HG02588 (cell line): Measurements from ENCODE around the gene PCSK6.

Experiments
- ATAC-seq: cut with Tn5 transposase; IDR thresholded peaks from one replicate; pipeline ENCODE4 v1.9.1; 2021; ENCODE audit warnings: mild to moderate bottlenecking, moderate library complexity; ENCODE audit not compliant: unreplicated experiment

The PCSK6 gene

DNA sequence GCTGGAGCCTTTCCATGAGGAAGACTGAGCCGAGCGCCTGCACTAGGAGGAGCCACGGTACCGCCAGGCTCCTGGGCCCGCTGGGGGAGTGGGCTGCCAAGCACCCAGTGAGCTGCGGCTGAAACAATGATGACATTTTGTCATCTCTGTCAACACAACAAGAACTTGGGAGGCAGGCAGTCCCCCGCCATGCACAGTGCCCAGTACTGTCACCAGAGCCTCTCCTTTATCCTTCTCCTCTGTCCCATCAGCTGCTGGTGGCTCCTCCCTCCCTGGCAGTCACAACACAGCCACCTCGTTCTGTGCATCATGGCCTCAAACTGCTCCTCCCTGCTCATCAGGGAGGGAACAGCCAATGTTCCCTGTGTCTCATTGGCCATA lies 34.0 kb upstream of the PCSK6 start:
- no peak for ATAC-seq

DNA sequence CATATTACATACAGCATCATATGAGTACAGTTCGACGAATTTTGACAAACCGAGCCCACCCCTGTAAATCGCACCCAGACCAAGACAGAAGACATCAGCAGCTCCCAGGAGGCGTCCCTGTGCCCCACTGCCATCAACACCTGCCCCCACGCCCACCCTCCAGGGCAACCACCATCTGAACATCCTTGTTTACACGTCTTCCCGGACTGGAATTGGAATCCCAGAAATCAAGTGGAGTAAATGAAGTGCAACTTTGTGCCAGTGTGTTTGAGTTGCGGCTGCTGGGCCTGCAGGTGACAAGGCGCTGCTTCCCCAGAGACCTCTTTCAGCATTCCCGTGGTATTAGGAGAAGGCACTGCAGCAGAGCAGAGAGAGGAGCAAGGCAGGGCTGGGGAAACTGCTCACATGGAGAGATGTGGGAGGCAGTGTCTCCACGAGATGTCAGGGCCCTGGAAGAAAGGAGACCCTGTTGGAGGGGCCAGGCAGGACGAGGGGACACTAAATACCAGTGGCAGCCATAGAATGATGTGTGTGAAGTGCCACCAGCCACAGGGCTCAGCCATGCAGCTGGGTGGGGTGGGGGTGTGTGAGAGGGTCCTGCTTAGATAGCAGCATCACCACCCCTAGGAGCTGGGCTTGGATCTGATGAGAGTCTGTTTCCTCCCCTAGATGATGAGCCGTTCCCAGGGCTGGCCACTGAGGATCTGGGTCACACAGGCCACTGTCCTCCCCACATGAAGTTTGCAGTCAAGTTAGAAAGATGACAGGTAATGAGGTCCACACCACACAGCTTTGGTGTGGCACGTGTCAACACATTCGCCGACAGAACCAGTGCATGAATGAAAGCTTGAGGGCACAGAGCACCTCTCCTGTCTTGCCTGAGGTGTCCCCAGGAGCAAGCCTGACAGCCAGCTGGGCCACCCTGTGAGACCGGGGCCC lies 33.4 kb upstream of the PCSK6 start:
- no peak for ATAC-seq

DNA sequence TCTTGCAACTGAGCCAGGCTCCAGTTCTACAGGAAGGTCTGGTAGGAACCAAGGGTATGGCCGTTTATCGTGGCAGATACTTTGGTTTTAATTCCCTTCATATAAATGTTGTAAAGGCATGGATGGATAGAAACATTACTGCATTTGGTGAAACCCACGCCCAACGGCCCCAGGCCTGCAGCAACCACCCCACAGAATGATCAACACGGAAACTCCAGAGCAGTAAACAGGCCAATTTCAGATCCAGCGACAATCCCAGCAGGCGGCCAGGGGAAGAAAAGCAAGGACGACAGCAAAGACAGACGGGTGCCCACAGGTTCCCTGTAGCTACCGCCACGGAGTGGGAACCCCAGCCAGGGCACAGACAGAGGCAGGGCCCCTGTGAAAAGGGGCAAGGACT lies 32.6 kb upstream of the PCSK6 start:
- ATAC-seq = no peak

DNA sequence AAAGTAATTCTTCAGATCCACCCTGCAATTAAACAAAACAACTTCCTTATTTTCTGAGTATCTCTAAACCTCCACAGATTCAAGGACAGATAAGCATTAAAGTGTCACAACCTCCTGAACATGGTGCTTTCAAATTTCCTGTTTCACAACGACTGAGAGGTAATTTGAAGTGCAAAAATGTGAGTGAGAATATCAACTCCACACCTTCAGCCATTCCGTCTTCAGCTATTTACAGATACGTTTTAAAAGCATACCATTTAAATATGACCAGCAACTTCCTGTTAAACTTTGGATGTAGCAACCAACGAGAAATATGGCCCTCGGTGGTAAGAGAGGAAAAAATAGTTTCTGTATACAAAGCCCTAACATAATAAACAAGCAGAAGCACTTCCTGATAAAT lies 32.1 kb upstream of the PCSK6 start:
- ATAC-seq = no peak

DNA sequence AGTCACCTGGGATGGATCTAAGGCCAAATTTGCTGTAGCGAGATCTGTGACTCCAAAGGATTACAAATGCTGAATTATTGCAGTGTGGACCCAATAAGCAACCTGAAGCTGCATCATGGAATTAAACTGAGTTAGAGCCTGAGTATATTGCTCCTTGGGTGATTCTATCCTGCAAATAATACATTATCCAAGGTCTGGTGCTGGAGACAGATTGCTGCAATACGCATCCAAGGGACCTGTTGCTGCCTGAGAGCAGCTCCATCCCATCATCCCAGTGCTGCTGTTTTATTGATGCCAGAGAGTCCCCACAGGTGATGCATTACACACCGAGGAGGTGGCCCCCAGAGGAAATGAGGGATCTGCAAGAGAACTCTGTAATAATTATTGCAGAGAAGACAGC lies 31.6 kb upstream of the PCSK6 start:
- no peak for ATAC-seq

DNA sequence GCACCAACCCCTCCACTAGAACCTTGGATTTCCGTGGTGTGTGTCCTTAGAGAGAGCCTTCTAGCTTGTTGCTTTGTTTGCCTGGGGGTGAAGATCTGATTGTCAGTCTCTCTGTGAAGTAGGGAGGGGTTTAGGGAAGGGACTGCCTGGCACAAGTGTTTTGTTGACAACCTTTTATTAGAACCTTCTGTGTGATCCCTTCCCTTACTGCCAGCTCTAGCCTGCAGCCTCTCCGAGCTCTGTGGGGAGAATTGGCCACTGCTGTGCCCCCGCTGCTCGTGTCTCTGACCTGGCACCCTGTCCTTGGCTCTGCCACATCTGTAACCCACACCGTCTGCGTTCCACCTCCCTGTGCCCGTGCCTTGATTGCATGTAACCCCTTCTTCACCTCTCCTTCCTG lies 30.9 kb upstream of the PCSK6 start:
- no peak for ATAC-seq

DNA sequence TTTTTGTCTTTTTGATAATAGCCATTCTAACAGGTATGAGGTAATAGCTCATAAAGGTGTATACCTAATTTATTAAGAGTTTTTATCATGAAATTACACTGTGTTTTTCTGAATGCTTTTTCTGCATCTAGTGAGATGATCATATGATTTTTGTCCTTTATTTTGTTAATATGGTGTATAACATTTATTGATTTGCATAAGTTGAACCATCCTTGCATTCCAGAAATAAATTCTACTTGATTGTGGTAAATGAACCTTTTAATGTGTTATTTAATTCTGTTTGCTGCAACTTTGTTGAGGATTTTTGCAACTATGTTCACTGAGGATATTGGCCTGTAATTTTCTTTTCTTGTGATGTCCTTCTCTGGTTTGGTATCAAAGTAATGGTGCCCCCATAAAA lies 28.0 kb upstream of the PCSK6 start:
- ATAC-seq = no peak

DNA sequence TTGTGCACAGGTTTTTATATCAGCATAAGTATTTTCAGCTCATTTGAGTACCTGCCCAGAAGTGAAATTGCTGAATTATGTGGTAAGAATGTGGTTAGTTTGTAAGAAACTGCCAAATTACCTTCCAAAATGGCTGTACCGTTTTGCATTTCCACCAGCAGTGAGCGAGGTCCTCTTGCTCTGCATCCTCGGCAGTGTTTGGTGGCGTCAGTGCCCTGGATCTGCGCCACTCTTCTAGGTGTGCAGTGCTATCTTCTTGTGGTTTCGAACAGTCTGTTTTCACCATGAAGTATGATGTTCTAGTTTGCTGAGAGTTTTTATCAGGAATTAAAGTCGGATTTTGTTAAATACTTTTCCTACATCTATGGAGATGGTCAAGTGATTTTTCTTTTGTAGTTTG lies 24.8 kb upstream of the PCSK6 start:
- no peak for ATAC-seq

DNA sequence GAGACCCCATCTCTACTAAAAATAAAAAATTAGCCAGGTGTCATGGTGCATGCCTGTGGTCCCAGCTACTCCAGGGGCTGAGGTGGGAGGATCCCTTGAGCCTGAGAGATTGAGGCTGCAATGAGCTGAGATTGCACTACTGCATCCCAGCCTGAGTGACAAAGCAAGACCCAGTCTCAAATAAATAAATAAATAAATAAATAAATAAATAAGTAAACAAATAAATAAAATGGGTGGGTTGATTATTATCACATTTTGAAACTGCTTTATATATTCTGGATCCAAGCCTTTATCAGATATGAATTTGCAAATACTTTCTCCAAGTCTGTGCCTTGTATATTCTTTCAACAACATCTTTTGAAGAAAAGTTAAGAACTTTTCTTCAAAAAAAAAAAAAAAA lies 22.2 kb upstream of the PCSK6 start:
- ATAC-seq = no peak

DNA sequence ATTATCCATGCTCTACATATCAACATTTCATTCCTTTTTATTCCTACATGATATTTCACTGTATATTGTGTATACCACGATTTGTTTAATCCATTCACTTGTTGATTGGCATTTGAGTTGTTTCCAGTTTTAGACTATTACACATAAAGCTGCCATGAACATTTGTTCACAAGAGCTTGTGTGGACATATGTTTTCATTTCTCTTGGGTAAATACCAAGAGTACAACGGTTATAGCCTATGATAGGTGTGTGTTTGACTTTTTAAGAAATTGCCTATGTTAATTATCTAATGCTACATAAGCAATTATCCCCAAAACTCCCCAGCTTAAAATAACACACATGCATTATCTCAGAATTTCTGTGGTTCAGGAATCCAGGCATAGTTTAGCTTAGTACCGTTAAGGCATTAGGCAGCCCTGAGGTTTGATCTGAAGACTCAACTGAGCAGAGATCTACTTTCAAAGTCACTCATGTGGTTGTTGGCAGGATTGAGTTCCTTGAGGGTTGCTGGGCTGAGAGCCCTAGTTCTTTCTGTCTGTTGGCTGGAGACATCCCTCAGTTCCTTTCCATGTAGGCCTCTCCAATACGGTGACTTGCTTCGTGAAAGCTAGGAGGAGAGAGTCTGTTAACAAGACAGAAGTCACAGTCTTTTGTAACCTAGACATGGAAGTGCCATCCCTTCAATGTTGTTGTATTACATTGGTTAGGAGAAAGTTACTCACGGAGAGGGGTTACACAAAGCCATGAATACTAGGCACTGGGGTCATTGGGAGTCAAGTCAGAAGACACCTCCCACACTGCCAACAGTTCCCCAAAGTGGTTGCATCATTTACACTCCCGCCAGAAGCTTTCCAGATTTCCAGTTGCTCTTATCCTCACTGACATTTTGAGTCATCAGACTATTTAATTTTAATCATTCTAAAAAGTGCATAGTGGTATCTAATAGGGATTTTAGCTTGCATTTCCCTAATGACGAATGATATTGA lies 21.0 kb upstream of the PCSK6 start:
- no peak for ATAC-seq

DNA sequence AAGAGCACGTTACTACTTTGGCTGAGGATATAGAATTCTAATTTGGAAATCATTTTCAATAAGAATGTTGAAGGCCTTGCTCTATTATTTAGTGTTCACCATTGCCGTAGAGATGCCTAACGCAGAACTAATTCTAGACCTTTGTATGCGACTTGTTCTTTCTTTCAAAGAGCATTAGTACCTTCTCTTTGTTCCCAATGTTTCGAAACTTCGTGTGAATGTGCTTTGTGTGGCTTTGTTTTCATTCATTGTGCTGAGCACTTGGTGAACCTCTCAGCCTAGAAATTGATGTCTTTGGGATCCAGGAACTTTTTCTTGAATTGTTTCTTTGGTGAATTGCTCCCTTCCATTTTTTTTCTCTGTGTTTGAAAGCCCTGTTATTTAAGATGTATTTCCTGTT lies 19.8 kb upstream of the PCSK6 start:
- ATAC-seq = no peak

DNA sequence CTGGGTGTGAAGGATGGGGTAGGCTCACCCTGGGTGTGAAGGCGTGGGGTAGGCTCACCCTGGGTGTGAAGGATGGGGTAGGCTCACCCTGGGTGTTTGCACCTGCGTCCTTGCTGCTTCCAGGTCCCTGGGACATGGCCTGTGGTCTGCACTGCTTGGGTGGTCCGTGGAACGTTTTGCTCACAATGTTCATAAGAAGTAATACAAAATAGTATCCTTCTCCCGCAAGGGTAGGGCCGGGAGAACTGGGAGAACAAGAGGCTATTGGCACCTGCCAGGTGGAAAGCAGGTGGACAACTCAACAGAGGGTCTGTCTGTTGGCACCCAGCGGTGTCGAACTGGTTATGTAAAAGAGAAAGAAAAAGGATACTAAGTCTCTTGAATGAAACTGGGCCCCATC lies 17.0 kb upstream of the PCSK6 start:
- ATAC-seq = no peak

DNA sequence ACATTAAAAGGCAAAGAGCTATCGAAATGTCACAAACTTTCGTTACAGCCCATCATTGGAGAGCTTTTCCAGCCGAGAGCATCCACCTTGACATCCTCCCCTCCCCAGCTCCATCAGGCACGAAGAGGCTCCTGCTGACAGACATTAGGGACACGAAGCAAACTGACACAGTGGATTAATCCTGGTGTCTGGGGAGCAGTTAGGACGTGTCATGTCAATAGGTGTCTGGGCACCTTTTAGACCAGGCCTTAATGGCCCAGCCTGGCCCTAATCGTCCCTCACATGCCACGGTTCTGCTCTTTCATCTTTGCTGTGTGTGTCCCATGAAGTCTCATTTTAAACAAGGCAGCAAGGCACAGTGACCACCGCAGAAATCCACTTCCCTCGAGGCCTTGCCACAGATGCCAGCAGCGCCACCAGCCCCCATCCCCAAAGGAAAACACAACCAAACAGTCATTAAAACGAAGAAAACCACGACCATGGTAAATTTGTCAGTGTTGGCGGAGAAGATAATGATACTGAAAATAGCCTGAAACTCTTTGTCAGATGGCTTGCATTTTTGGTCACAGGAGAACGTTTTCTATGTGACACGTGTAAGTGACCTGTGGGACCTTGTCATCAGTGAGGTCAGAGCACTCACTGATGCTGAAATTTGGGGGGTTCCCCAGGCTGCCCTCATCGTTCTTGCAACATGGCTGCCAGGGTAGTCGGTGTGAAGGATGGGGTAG lies 16.3 kb upstream of the PCSK6 start:
- no peak for ATAC-seq

DNA sequence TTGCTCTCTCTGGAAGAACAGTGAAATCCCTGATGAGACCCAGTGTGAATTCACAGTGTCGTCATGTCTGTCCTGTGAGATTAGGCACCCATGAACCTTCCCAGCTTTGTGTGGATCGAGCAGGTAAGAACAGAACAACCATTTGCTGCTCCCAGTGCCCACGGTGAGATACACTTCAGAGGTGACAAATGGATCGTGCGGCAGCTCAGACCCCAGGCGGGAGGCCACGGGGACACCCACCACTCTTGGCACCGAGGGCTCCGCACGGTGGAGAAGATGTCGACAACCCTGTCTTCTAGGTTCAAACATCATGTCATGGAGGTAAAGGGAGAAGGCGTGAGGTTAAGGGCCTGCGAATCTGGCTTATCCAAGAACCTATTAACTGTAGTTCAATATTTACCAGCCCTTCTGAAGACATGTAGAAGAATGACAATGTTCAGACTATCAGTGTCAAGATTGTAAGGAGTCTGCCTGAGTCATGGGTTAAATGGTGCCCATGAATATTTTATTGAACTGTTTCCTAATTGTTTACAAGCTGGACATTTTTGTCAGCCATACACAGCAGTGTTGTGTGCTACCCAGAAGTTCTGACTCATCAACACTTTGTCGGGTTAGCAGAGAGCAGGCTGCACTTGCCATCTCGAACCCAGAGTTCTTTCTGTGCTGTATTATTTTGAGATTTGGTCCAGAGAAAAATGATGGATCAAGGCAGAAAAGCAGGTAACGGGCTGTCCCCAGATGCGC lies 15.5 kb upstream of the PCSK6 start:
- ATAC-seq = no peak

DNA sequence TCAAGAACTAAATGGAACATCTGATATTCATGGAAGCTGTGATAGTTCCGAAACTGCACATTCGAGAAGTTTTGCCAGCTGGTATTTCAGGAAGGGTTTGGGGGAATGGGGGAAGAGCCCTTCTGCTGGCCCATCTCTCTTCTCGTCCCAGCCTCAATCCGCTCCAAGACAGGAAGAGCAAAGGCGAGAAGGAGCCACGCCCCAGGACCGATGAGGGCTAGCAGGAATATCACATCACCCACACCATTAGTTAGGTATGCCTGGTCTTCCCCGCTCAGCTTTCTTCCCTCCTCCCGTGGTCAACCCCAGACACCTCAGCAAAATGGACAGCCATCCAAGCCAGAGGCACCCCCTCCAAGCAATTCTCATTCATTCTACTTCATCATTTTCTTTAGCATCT lies 14.9 kb upstream of the PCSK6 start:
- no peak for ATAC-seq

DNA sequence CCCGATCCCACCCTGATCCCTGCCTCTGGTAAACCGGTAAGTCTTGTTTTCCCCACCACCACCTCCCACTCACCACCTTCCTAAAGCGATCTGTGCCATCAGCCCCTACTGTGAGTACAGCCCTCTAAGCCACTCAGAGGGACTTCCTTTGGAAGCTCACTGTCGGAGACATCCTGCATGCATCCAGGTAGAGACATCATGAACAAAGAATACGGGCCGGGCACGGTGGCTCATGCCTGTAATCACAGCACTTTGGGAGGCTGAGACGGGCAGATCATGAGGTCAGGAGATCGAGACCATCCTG lies 13.7 kb upstream of the PCSK6 start:
- no peak for ATAC-seq

DNA sequence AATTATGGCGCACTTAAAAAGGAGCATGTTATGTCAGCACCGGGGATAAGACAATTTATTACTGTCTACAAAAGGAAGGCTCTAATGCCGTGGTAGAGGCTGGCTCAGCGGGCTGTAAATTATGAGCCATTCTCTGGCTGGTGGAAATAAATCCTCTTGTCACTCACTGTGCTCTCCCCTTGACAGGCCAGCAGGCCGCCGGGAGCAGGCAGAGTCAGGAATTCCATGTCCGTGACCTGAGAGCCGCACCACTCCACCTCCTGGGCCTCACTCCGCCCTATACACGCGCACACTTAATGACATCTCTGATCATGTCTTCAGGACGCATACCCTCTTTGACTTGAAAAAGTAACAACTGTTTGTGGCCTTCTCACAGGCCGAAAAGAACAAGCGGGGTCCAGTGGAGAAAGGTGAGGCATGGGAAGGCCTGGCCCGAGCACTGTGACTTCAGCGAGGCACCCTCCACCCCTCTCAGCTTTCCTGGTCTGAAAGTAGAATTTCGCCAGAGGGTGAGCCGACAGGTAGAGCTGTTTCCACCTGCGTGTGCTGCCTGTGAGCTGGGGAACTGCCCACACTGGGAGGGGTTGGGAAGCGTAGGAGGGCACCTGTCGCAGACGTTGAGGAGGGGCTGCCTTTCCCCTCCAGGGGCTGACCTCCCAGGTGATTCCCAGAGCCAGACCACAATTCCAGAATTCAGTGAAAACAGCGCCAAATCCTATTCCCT lies 13.2 kb upstream of the PCSK6 start:
- no peak for ATAC-seq

DNA sequence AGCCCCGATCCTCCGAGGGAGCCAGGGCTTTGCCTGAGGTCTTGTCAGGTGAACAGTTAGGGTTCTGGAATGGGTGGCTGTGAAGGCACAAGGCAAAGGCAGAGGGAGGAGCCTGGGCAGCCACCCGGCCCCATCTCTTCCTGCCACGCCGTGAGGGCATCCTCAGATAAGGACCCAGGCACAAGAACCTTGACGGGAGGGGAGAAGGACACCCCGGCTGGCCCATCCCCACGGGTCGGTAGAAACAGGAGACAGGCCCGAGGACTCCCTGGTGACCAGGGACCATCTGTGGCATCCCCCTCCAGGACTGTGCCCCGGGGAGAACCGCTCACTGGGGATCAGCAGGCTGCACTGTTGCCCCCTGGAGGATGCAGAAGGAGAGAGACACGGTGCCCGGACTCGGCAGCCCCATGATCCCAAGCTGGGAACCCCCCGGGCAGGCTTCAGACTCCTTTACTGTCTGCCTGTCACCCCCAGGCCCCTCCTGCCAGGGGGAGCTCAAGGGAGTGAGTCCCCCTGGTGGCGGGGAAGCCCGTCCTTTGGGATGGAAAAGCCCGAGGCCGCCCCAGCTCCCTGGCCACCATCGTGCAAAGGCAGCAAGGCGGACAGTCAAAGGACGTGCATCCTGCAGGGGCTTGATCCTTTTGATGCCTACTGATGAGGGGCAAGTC lies 12.3 kb upstream of the PCSK6 start:
- ATAC-seq = no peak

DNA sequence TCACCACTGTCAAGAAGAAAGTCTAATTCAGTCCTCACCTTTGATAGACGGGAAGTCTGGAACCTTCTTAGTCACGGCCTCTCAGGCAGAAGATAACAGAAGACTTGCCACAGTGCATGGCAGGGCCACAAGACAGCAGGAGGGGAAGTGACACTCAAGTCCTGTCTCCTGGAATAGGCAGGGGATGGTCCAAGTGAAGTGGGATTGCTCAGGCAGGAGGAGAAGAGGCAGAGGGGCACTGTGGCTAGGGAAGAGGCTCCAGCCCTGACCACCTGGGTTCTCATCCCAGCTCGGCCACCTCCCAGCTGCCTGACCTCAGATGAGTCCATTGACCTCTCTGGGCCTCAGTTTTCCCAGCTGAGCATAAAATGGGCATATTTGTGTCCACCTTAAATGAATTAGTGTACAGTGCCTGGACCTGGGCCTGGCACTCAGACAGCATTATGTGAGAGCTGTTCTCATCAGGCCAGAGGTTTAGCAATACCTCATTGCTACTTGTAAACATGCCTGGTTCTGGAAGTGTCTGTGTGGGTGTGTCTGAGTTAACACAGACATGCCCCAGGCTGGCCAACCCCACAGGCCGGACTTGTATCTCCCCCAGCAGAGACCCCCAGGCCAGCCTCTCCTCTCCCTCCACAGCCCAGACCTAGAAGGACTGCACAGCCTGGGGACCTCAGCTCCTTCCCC lies 11.5 kb upstream of the PCSK6 start:
- no peak for ATAC-seq
